Endothelial cell of umbilical vein (primary cell): ENCODE measurements around the gene SECTM1.

Experiments used
- CTCF ChIP-seq, 2 donors: IDR thresholded peaks; 1 replicate in 1 of 2; 2 replicates in 1 of 2; pipeline ENCODE4 v1.5.1; 2011; ENCODE audit warnings: low read length in 2 of 2, mild to moderate bottlenecking in 2 of 2, moderate library complexity in 2 of 2, control low read depth in 1 of 2, inconsistent platforms in 1 of 2, low read depth in 1 of 2; ENCODE audit not compliant: insufficient read depth in 1 of 2; ENCODE audit errors: extremely low read depth in 1 of 2
- EZH2 ChIP-seq: IDR thresholded peaks from 2 replicates; pipeline ENCODE4 v1.6.1; 2012; ENCODE audit warnings: borderline replicate concordance, low read depth, mild to moderate bottlenecking, moderate library complexity, low read length, inconsistent platforms; ENCODE audit not compliant: severe bottlenecking
- JUN ChIP-seq: IDR thresholded peaks from 2 replicates; pipeline ENCODE4 v1.6.1; 2011; ENCODE audit warnings: borderline replicate concordance, low read depth; ENCODE audit not compliant: insufficient read length, insufficient read depth
- MAX ChIP-seq: IDR thresholded peaks from 2 replicates; pipeline ENCODE4 v1.6.1; 2011; ENCODE audit not compliant: insufficient read depth, insufficient read length
- MYC ChIP-seq: IDR thresholded peaks from one replicate; pipeline ENCODE4 v1.6.1; 2011; ENCODE audit warnings: mild to moderate bottlenecking, low read depth, low read length
- POLR2A ChIP-seq: IDR thresholded peaks from 2 replicates; pipeline ENCODE4 v1.6.1; 2012; ENCODE audit warnings: low read depth, mild to moderate bottlenecking, control low read depth, low read length
- POLR2AphosphoS5 ChIP-seq: IDR thresholded peaks from 2 replicates; pipeline ENCODE4 v1.6.1; 2012; ENCODE audit warnings: low read depth, mild to moderate bottlenecking, control low read depth, low read length, moderate library complexity; ENCODE audit not compliant: insufficient read depth

GRCh38 chr17:82373731-82374625 is 40.4 kb upstream of the SECTM1 start:
- TF ChIP-seq POLR2A = no peak
- no peak for TF ChIP-seq CTCF (IDR thresholded peaks at IDR 0.05; ENCODE audit: extremely low read depth in 1 of 2, insufficient read depth in 1 of 2, low read depth in 1 of 2, low read length in 2 of 2)
- TF ChIP-seq EZH2 = no peak
- TF ChIP-seq POLR2AphosphoS5 = no peak
- TF ChIP-seq MYC = no peak
- TF ChIP-seq JUN = no peak
- no peak for TF ChIP-seq MAX
